GM21515 (cell line): Measurements from ENCODE around the gene SMTNL2.
"Not testable (repeated sequence)": the region's sequence is repeated elsewhere in the genome, so short reads cannot be mapped to it uniquely, and the experiment has no call there.

ENCODE experiments used
- ATAC-seq: cut with Tn5 transposase; IDR thresholded peaks from one replicate; pipeline ENCODE4 v1.9.1; 2021; ENCODE audit not compliant: unreplicated experiment

SMTNL2 gene

DNA sequence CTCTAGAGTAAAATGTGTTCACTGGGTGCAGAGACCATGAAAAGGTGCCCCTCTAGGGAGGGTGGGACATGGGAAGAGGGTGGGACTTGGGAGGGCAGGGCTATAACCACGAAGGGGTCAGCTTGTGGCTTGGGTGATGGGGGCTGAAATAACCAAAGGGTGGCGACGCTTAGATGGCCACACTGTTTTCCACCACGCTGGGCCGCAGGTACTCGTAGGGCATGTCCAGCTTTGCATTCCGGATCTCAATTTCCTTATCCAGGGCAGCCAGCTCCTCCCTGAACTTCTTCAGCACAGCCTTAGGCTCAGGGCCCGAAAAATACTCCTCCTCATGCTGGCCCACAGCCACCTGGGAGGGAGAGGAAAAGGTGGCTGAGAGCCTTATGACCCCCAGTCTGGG, 47.1 kb downstream of the SMTNL2 start:
- ATAC-seq, result no peak

DNA sequence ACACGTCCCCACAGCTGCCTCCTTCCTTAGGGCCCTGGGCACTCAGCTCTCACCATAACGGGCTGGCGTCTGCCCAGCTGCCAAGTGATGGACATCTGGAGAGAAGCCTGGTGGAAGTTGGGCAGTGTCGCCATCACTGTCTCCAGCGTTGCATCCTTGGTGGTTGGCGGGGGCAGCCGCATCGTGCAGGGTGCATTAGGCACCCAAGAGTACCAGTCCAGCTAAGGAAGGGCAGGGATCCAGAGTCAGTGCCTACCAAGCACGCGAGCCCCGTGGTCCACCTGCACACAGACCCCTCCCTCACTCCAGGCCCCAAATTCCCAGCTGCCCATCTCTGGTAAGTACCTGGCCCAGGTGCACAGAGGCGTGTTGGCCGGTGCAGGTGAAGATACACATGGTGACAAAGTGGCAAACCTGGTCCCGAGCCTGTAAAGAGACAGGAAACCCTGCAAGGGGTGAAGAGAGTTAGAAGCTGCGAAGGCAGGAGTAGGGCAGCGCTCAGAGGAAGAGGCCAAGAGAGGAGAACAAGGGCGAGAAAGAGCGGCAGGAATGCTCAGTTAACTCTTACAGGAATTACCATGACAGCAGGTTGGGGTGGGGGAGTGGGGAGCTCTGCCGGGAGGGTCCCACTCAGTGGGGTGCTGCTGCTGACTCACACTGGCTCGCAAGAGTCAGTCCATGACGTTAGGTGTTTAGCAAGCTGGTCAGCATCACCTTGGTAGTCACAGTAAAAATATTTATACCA, 47.7 kb downstream of the SMTNL2 start:
- ATAC-seq, result no peak

DNA sequence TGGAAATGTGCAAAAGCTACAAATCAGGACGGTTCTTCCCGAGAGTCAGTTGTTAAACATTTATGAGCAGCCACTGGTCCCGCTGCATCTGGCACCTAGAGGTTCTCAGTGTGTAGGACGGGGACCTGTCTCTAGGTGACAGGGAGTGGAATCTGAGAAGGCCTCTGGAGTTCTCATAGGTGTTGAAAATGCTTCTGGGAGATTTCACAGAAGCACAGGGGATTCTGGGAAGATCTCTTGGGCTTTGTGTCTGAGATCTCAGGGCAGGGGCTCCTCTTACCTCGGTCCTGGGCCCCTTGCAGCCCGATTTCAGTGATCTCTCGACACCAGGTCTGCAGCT, 48.2 kb downstream of the SMTNL2 start:
- no peak for ATAC-seq

DNA sequence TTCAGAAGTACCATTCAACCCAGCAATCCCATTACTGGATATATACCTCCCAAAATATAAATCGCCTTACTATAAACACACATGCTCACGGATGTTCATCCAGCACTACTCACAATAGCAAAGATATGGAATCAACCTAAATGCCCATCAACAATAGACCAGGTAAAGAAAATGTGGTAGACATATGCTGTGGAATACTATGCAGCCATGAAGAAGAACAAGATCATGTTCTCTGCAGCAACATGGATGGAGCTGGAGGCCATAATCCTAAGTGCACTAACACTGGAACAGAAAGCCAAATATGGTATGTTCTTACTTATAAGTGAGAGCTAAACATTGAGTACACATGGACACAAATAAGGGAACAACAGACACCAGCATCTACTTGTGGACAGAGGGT, 49.3 kb downstream of the SMTNL2 start:
- no peak for ATAC-seq

GRCh38 chr17:4634976-4635375, 50.6 kb downstream of the SMTNL2 start:
- ATAC-seq, result no peak

GRCh38 chr17:4635823-4636375, 51.6 kb downstream of the SMTNL2 start:
- peak; percentile 69 for ATAC-seq

DNA sequence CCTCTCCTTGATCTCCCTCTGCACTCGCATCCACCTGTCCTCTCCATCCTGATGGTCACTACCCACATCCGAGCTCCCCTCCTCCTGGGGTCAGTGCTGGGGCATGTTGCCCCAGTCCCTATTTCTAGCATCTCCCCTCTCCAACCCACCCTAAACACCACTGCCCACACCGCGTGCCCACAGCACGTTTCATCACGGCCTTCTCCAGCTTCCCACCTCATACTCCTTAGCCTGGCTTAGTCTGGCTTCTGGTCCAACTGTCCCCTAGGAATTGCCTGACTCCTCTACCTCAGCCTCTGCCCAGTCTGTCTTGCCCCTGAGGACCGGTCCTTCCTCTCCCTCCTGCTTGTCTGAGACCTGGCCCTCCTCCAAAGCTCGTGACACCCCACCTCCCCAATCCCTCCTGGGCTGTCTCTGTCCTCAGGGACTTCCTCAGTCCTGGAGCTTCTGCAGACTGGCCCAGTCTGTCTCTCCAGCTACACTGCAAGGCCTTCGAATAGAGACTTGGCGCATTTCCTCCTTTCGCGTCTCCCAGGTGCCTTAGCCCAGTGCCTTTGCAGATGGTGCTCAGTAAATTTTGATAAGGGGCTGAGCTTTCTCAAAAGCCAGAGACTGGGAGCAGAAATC, 52.3 kb downstream of the SMTNL2 start:
- no peak for ATAC-seq

DNA sequence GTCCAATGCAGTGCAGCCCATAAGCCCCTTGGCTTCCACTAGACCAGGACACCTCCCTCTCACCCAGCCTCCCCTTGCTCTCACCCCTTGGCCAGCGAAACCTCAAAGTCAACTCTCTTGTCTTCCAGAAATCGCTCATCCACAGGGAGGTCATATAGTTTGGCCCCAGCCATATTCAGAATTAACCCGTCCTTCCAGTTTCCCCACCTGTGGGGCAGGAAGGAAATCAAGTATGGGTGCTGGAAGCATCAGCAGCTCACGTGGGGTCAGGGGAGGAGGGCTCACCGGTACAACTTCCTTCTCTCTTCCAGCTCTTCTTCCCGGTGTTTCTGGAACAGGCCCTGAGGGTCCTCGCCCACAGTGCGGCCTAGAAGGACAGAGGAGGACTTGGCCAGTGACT, 54.4 kb downstream of the SMTNL2 start:
- ATAC-seq, result not testable (repeated sequence)

- not testable (repeated sequence) for ATAC-seq
Observed at GRCh38 chr17:4639301-4640059, 55.2 kb downstream of the SMTNL2 start.

GRCh38 chr17:4640569-4641188, 56.4 kb downstream of the SMTNL2 start:
- not testable (repeated sequence) for ATAC-seq

GRCh38 chr17:4641297-4642195, 57.2 kb downstream of the SMTNL2 start, which contains the start of gene ALOX15:
ALOX15 (minus strand) TSS chr17:4641678; CDS start chr17:4641651, 27 bp downstream.
- no peak for ATAC-seq

DNA sequence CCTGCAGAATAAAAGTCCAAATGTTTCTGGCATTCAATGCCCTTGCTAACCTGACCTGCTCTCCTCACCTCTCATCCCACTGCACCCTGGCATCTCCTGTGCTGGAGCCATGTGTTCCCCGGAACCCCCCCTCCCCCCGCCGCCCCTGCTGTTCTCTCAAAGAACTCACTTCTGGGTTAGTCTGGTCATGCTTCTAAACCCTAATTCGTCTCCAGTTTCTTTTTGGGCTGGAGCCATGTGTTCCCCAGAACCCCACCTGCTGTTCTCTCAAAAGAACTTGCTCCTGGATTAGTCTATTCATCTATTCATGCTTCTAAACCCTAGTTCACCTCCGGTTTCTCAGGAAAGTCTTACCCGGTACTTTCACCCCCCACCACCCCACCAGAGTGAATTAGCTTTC, 58.0 kb downstream of the SMTNL2 start:
- ATAC-seq, result no peak

DNA sequence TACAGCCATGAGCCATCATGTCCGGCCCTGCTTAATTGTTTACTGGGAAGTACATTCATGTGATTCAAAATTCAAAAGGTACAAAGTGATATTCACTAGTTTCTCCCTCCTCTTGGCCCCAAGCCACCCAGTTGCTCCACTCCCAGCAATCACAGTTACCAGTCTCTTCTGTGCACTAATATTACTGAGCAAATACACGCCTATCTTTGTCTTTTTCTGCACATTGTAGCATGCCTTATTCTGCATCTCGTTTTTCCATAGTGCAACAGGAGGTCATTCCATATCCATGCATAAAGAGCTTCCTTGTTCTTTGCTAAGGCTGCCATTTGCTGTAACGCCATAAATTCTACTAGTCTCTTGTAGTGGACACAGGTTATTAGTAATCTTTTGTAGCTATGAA, 59.3 kb downstream of the SMTNL2 start:
- ATAC-seq, result no peak

GRCh38 chr17:4645642-4646041, 61.3 kb downstream of the SMTNL2 start:
- no peak for ATAC-seq

DNA sequence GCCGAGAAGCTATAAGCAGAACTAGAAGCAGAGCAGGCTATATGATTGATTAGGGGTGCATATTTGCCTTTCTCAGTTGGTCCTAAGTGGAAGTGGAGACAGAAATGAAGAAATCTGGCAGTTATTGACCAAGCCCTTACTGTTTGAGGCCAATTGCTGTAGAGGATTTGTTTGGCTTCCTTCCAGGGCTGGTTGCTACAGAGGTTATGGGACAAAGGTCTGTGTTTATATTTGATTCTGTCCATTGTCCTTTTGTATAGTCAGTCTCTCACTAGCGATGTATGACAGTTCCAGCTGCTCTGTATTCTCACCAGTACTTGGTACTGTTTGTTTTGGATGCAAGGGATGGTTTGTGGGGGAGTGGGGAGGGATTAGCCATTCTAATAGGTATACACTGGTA, 64.4 kb downstream of the SMTNL2 start:
- no peak for ATAC-seq

GRCh38 chr17:4652997-4653396, 68.7 kb downstream of the SMTNL2 start:
- no peak for ATAC-seq

GRCh38 chr17:4655933-4656332, 71.6 kb downstream of the SMTNL2 start:
- not testable (repeated sequence) for ATAC-seq

- no peak for ATAC-seq
Observed at GRCh38 chr17:4657678-4658077, 73.3 kb downstream of the SMTNL2 start.
